Measurements from ENCODE around the gene CHAC1.

CHAC1 gene

DNA sequence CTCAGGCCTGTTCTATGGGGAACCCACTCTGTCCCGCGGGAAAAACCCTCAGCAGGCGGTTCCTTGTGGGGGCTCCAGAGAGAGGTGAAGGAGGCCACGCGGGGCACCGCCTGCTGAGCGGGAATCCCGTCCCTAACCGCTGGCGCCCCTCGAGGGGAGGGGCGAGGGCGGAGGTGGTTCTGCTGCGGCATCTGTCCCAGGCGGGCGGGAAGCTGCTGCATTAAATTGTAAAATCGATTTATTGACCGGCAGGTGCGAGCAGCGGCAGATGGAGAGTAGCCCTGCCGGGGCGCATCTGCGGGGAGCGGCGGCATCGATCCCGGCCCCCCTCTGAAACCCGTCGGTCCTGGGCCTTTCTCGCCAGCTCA, 27.8 kb upstream of the CHAC1 start:
- DNase-seq (ENCODE audit: low read depth): no peak

DNA sequence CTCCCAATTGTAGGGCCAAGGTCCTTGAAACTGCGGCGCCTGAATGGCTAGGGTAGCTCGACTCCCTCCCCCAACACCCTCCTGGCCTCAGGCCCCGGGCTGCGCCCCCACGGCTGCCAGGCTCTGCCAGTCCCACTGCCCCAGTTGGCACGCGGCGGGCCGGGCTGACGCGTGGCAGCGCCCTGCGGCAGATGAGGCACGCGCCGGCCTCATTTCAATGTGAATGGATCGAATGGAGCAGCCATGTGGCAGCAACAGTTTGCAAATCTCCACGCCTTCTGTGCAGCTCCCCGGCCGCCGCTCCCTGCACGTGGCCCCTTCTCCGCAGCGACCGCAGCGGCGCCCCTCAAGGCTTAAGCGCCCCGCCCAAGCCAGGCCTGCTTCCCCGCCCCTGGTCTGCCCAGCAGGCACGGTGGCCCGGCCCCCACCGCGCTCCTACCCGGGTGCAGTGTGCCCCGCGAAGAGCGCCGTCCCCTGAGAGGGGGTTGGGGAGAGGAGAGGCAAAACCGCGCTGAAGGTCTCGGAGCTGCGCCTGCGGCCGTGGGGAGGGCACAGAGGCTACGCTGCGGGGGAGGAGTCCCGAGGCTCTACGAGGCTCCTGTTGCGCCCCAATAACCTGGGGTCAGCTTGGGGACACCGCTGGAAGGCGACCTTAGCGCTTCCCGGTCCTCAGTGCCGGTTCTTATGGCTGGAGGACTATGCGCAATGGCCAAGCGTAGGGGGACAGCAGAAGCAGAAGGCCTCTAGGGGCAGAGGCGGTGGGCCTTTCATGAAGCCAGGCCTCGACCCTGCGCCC, 27.2 kb upstream of the CHAC1 start:
- no peak for DNase-seq (ENCODE audit: low read depth)

DNA sequence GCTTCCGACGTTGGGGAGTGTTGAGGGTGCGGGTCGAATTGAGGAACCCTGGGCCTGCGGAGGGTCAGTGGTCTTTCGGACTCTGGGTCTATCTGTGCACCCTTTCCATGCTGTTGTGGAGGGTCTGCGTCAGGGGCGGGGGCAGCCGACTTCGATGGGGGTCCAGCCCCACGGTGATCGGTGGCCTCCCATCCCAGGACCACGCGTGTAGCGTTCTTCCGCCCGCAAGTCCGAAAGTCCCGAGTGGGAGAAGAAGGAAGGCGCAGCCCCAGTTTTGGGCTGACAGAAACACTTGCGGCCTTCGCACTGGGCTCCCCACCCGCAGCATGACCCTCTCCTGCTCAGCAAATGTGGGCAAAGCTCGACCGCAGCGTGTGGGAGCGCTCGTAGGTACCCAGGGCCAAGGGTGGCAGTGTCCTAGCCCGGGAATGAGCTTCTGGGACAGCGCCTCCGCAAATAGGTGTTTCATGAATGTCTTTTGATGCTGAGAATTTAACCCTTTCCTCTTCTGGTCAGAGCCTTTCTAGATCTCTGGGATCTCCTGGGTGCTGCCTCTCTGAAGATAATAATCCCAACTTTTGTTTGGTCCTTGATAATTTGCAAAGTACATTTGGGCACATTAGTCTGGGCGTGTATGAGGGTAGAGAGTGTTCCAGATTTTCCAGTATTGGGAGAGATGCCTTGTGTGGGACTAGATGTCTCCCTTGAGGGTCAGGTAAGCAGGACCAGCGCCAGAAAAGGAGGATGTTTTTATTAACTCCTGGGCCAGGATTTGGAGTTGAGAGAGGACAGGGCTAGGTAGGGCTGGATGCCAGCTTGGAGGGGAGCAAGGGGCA, 26.4 kb upstream of the CHAC1 start:
- no peak for DNase-seq (ENCODE audit: low read depth)

DNA sequence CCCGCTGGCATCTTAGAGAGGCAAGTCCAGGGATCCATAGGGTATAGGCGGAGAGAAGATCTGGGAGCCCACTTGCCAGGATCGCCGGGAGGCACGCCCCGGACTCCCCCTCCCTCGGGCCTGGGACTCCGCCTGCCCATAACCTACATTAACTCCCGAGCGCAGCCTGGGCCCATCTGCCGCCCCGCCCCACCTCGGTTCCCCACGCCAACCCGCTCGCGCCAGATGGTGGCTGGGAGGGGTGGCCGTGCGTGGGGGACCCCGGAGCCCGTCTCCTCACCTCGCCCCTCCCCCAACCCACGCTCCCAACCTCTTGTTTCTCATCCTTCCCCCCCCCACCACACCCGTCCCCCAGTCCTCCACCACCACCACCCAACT, 25.8 kb upstream of the CHAC1 start:
- DNase-seq (ENCODE audit: low read depth): no peak

DNA sequence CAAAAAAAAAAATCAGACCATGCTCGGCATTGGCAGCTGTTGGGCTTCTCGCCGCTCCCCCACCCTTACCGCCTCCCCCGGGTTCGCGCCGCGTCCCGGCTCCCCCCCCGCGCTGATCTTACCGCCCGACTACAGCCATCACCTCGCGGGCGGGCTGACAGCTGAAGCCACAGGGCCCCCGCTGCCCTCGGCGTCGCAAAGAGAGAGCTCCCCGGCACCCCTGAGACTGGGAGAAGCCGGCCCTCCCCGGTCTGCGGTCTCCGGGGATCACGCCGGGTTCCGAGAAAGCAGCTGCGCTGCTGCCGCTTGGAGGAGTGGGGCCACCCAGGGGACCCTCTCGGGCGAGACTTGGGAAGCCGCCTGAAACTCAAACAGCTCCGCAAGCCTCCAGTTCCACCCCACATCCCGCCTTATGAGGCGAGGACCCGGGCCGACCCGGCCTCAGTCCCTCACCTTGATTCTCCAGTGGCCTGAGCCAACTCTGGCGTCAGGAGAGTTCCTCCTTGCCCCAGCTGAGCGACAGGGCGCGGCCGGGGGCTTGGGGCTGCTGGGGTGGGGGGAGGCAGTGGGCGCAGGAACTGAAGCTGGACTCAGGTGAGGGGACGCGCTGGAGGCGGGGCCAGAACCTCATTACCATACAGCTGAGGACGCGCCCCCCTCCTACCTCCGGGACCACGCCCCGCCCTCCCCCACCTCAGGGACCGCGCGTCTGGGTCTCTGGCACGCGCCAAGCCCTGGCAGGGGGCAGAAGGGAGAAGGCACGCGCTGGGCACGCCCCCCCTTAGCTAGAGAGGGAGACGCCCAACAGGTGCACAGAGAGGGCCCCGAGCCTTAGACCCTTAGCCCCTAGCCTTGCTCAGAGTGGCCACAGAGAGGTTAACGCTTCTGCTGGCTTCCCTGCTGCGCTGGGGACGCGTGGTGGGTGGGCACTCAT, 25.1 kb upstream of the CHAC1 start:
- DNase-seq (ENCODE audit: low read depth): no peak

DNA sequence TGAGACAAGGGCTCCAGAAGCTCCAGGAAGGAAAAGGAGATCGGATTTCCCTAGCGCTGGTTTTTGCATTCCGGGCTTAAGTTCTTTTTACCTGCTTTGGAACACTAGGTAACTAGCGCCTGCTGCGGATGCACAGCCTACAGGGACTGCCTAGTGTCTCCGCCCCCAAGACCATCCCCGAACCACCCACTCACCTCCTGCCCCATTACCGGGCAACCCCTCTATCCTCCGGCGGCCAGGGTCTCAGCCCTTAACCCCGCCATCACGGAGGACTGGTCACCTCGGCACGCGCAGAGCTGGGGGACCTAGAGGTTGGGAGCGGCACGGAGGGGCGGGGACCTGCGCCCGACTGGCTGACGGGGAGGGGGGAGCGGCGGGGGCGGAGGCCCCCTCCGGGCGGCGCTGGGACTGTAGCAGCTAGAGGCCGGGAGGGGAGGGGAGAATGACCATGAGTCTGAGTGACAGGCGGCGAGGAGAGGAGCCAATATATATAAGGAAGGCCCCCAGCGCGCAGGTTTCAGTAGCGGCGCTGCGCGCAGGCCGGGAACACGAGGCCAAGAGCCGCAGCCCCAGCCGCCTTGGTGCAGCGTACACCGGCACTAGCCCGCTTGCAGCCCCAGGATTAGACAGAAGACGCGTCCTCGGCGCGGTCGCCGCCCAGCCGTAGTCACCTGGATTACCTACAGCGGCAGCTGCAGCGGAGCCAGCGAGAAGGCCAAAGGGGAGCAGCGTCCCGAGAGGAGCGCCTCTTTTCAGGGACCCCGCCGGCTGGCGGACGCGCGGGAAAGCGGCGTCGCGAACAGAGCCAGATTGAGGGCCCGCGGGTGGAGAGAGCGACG, 24.2 kb upstream of the CHAC1 start, which contains the start of gene DLL4:
DLL4 (plus strand) TSS at position 520 of the 839 bp plus-strand sequence. CDS start 329 bp downstream, outside the sequence.
- DNase-seq (ENCODE audit: low read depth): no peak

DNA sequence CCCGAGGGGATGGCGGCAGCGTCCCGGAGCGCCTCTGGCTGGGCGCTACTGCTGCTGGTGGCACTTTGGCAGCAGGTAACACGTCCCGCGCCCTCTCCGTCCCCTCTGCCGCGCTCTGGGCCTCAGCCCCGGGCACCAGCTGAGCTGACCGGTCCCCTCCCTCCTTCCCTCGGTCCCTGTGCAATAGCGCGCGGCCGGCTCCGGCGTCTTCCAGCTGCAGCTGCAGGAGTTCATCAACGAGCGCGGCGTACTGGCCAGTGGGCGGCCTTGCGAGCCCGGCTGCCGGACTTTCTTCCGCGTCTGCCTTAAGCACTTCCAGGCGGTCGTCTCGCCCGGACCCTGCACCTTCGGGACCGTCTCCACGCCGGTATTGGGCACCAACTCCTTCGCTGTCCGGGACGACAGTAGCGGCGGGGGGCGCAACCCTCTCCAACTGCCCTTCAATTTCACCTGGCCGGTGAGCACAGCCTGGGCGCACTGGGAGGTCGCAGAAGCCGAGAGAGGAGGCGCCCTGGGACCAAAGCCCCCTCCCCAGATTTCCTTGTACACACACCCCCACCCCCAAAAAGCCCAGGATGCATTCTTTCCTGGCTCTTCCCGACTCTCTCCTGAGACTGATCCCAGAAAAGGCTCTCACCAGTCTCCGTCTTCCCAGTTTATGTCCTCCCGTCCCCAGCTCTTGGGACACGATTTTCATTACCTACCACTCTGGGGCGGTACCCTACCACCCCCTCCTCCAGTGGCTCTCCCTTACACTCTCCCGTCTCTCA, 23.4 kb upstream of the CHAC1 start:
- no peak for DNase-seq (ENCODE audit: low read depth)

DNA sequence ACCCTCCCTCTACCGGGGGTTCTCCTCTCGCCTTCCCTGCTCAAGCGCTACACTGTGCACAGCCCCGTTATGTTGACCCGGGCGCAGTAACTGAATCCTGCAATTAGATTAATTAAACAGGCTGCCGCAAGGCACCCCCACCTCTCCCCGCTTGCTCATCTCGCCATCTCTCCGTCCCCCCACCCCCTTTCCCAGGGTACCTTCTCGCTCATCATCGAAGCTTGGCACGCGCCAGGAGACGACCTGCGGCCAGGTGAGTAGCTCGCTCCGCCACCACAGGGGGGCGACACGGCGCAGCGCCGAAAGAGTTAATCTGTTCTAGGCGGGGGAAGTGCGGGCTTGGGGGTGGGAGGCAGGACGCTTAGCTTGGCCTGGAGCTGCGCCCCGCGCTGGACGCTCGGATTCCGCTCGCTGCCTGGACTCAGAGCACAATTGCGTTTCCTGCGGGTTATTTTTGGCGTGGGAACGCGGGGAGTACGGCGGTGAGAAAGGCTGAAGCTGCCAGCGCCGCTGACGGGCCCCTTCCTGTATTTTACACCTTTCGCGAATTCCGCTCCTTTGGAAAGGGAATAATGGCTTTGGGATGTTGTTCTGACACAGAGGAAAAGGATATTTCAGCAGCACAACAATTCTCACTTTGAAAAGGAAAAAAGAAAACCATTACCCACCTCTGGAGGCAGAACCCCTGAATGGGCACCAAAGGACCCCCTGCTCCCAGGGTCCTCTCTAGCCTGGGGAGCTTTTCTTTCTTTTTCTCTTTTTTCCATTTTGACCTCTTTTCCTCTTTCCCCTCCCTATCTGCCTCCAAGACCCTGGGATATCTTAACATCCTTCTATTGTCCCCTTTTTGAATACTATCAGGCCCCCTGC, 22.6 kb upstream of the CHAC1 start:
- DNase-seq (ENCODE audit: low read depth): no peak

DNA sequence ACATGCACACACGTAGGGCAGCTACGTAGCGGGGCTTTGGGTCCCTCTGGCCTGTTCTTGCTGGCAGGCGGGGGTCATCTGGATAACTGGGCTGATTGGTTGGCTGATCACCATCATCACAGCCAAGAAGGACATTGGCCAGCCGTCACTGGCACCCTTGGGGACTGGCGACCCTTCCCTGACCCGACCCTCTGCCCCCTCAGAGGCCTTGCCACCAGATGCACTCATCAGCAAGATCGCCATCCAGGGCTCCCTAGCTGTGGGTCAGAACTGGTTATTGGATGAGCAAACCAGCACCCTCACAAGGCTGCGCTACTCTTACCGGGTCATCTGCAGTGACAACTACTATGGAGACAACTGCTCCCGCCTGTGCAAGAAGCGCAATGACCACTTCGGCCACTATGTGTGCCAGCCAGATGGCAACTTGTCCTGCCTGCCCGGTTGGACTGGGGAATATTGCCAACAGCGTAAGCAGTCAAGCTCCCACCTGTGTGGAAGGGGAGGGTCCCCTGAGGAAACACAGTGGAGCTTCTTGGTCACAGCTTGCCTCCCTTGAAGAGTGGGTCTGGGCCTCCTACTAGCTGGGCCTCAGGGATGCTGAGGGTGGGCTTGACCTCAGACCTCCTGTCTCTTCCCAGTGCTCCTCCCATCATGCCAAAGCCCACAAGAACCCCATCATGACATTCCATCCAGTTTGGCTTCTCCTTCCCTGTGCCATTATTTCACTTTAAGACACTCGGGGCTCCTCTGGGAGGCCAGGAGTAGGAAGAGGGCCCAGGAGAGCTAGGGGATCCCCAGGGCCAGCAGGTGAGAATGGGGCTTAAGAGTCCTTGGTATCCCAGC, 21.8 kb upstream of the CHAC1 start:
- no peak for DNase-seq (ENCODE audit: low read depth)

DNA sequence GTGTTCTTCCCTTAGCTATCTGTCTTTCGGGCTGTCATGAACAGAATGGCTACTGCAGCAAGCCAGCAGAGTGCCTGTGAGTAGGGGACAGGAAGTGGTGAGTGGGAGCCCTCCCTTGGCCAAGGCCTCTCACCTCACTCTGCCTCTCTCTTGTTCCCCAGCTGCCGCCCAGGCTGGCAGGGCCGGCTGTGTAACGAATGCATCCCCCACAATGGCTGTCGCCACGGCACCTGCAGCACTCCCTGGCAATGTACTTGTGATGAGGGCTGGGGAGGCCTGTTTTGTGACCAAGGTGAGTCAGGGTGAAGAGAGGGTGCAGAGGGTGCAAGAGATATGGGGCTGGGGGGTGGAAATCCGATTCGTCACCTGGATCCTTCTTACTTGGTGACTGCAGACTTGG, 21.1 kb upstream of the CHAC1 start:
- DNase-seq (ENCODE audit: low read depth): no peak

DNA sequence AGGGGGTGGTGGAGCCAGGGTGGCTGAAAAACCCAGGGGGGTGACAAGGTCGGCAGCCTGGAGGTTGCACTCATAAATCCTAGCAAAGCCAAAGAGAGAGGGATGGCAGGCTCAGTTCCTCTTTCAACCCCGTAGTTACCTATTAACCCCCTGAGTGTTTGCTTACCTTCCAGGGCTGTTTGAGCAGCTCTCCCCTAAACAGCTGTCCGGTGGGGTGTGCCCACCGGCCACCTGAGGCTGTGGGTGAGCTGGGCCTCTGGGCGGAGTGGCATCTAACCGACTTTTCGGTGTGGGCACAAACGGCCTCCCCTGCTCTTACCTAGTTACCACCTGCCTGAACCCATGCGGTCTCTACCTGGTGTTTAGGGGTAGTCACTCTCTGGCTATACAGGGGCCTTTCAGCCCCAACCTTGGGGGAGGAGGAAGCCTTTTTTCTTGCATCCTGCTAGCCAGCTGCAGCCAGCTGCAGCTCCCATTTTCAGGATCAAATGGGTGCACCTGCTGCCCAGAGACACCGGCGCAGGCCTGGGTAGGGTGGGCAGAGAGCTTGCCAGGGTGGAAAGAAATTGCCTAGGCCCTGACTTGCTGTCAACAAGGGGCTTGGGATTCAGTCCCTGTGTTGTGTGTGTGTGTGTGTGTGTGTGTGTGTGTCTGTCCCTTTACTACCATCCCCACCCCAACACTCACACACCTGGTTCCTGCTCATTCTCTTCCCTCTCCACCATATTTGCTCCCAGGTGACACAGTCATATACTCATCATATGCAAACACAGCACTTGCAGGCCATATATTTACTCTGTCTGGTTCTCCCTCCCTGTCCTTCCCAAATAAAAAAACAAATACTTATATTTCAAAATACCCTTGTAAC, 20.4 kb upstream of the CHAC1 start:
- no peak for DNase-seq (ENCODE audit: low read depth)

DNA sequence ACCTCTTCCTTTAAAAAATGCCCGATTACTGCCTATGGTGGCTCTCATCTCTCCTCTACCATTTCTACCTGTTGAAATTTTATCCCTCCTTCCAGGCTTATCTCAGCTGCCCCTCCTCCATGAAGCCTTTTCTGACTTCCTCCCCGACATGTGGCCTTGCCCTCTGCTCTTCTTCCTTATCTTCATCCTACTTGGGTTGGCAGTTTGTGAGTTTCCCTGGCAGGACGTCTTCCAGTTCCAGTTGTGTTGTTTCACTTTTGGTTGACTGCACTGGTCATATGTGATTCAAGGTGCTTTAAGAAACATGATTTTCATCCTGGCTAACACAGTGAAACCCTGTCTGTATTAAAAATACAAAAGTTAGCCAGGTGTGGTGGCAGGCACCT, 19.8 kb upstream of the CHAC1 start:
- no peak for DNase-seq (ENCODE audit: low read depth)

DNA sequence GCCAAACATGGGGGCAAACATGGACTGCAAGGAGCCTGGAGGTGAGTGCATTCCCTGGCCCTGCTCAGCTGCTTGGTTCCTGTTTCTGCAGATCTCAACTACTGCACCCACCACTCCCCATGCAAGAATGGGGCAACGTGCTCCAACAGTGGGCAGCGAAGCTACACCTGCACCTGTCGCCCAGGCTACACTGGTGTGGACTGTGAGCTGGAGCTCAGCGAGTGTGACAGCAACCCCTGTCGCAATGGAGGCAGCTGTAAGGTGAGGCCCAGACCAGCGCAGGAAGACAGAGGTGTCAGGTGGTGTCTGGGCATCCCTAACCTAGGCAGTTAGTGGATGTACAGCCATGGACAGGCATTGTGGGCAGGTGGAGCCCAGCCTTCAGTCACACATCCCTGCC, 18.8 kb upstream of the CHAC1 start:
- no peak for DNase-seq (ENCODE audit: low read depth)

DNA sequence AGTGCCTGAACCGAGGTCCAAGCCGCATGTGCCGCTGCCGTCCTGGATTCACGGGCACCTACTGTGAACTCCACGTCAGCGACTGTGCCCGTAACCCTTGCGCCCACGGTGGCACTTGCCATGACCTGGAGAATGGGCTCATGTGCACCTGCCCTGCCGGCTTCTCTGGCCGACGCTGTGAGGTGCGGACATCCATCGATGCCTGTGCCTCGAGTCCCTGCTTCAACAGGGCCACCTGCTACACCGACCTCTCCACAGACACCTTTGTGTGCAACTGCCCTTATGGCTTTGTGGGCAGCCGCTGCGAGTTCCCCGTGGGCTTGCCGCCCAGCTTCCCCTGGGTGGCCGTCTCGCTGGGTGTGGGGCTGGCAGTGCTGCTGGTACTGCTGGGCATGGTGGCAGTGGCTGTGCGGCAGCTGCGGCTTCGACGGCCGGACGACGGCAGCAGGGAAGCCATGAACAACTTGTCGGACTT, 17.0 kb upstream of the CHAC1 start:
- no peak for DNase-seq (ENCODE audit: low read depth)

DNA sequence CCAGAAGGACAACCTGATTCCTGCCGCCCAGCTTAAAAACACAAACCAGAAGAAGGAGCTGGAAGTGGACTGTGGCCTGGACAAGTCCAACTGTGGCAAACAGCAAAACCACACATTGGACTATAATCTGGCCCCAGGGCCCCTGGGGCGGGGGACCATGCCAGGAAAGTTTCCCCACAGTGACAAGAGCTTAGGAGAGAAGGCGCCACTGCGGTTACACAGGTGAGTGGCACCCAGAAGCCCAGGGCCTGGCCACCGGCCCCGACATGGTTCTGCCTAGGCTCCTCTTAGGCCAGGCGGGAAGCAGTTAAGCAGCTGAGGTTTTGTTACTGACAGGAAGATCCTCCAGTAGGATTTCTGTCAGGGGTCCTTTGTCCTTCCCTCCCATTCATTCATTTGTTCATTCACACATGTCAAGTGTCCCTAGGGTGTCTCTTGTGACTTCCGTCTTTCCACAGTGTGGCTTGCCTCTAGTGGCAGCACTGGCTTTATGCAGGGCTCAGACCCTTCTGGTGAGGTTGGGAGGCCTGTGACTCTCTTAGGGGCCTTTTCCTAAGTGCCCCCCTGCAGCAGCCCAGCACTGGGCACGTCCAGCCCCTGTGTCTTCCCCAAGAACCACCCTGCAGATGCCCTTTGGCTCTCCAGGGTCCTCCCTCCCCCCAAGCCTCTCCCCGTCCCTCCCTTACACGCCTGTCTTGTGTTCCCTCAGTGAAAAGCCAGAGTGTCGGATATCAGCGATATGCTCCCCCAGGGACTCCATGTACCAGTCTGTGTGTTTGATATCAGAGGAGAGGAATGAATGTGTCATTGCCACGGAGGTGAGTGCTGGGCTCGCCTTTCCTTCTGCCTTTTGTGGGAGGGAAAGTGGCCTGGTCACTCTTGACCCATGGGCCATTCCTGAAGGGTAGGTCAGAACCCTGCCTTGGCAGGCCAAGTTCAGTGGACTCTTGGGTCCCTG, 16.3 kb upstream of the CHAC1 start:
- no peak for DNase-seq (ENCODE audit: low read depth)
